HEK293 (cell line): ENCODE results near the gene NANOS3.
A peak's percentile ranks its signal among the peaks of the same experiment; 100 is the strongest.

ENCODE experiments used
- CTCF ChIA-PET: fragments of 350-600 bp; formaldehyde crosslinking; extraction: SDS; loops from one replicate; lab custom pipeline; 2021; ENCODE audit warnings: antibody characterized with exemption; lab: Yijun Ruan, JAX
- POLR2A ChIA-PET: fragments of 300-600 bp; formaldehyde crosslinking; extraction: SDS; loops from one replicate; lab custom pipeline; 2020; ENCODE audit warnings: antibody characterized with exemption, inconsistent platforms; lab: Yijun Ruan, JAX
- H3K27ac ChIP-seq: fragments of 200-500 bp; sonication (Bioruptor generic); 2 replicates; pipeline ENCODE4 v1.5.1; 2014; ENCODE audit warnings: low read depth, low read length, control low read depth, inconsistent platforms; ENCODE audit errors: extremely low read depth
- H3K36me3 ChIP-seq, 2 experiments: fragments of 200-500 bp in 1 of 2; sonication (Bioruptor generic) in 1 of 2; 1 replicate in 1 of 2; 2 replicates in 1 of 2; pipeline ENCODE4 v1.5.1; 2014 to 2017; ENCODE audit warnings: inconsistent platforms in 2 of 2, low read length in 2 of 2; ENCODE audit not compliant: control insufficient read depth in 2 of 2, insufficient read depth in 1 of 2
- H3K4me1 ChIP-seq: fragments of 200-500 bp; sonication (Bioruptor generic); 2 replicates; pipeline ENCODE4 v1.5.1; 2014; ENCODE audit warnings: mild to moderate bottlenecking, low read length, inconsistent platforms; ENCODE audit not compliant: control insufficient read depth, insufficient read depth
- H3K4me3 ChIP-seq: 2 replicates; pipeline ENCODE4 v1.5.1; 2011; ENCODE audit warnings: low read depth, mild to moderate bottlenecking, control low read depth, low read length, moderate library complexity
- H3K9me3 ChIP-seq: fragments of 200-500 bp; sonication (Bioruptor generic); 2 replicates; pipeline ENCODE4 v1.5.1; 2014; ENCODE audit warnings: low read depth, low read length, inconsistent platforms; ENCODE audit not compliant: control insufficient read depth, insufficient read depth
- BCL11A ChIP-seq: fragments of 450-650 bp; formaldehyde crosslinking; IDR thresholded peaks from 2 replicates; pipeline ENCODE4 v1.5.1; 2016; ENCODE audit warnings: low read depth, missing biosample characterization, missing genetic modification characterization
- GLIS2 ChIP-seq: fragments of 450-650 bp; formaldehyde crosslinking; IDR thresholded peaks from 2 replicates; pipeline ENCODE4 v1.5.1; 2016; ENCODE audit warnings: missing biosample characterization, missing genetic modification characterization
- KLF9 ChIP-seq: fragments of 450-650 bp; formaldehyde crosslinking; IDR thresholded peaks from 2 replicates; pipeline ENCODE4 v1.5.1; 2016; ENCODE audit warnings: missing biosample characterization, missing genetic modification characterization, low read depth
- SP7 ChIP-seq: fragments of 450-650 bp; formaldehyde crosslinking; IDR thresholded peaks from 2 replicates; pipeline ENCODE4 v1.5.1; 2016; ENCODE audit warnings: missing biosample characterization, missing genetic modification characterization
- YY1 ChIP-seq: fragments of 450-650 bp; formaldehyde crosslinking; IDR thresholded peaks from 2 replicates; pipeline ENCODE4 v1.5.1; 2018; ENCODE audit warnings: missing biosample characterization, missing genetic modification characterization
- ZBTB1 ChIP-seq: fragments of 450-650 bp; formaldehyde crosslinking; IDR thresholded peaks from 2 replicates; pipeline ENCODE4 v1.5.1; 2016; ENCODE audit warnings: missing biosample characterization, missing genetic modification characterization
- ZBTB17 ChIP-seq: fragments of 450-650 bp; formaldehyde crosslinking; IDR thresholded peaks from 2 replicates; pipeline ENCODE4 v1.5.1; 2016; ENCODE audit warnings: missing biosample characterization, missing genetic modification characterization
- ZBTB20 ChIP-seq: fragments of 450-650 bp; formaldehyde crosslinking; IDR thresholded peaks from 2 replicates; pipeline ENCODE4 v1.5.1; 2016; ENCODE audit warnings: missing biosample characterization, missing genetic modification characterization
- ZFHX2 ChIP-seq: fragments of 450-650 bp; formaldehyde crosslinking; conservative IDR thresholded peaks from 2 replicates; pipeline ENCODE4 v1.5.1; 2016; ENCODE audit warnings: missing biosample characterization, missing genetic modification characterization
- ZIC2 ChIP-seq: fragments of 450-650 bp; formaldehyde crosslinking; IDR thresholded peaks from 2 replicates; pipeline ENCODE4 v1.5.1; 2016; ENCODE audit warnings: missing biosample characterization, missing genetic modification characterization
- ZNF184 ChIP-seq: fragments of 450-650 bp; IDR thresholded peaks from 2 replicates; pipeline ENCODE4 v1.5.1; 2018; ENCODE audit warnings: missing biosample characterization, mild to moderate bottlenecking, missing genetic modification characterization
- ZNF24 ChIP-seq: fragments of 450-650 bp; formaldehyde crosslinking; IDR thresholded peaks from 2 replicates; pipeline ENCODE4 v1.5.1; 2016; ENCODE audit warnings: missing biosample characterization, missing genetic modification characterization
- ZNF335 ChIP-seq: fragments of 450-650 bp; formaldehyde crosslinking; conservative IDR thresholded peaks from 2 replicates; pipeline ENCODE4 v1.5.1; 2016; ENCODE audit warnings: missing biosample characterization, missing genetic modification characterization
- ZNF394 ChIP-seq: fragments of 450-650 bp; formaldehyde crosslinking; IDR thresholded peaks from 2 replicates; pipeline ENCODE4 v1.5.1; 2016; ENCODE audit warnings: missing biosample characterization, missing genetic modification characterization, mild to moderate bottlenecking, moderate library complexity, borderline replicate concordance
- ZNF416 ChIP-seq: fragments of 450-650 bp; formaldehyde crosslinking; IDR thresholded peaks from 2 replicates; pipeline ENCODE4 v1.5.1; 2016; ENCODE audit warnings: missing biosample characterization, missing genetic modification characterization
- ZNF548 ChIP-seq: fragments of 450-650 bp; formaldehyde crosslinking; IDR thresholded peaks from 2 replicates; pipeline ENCODE4 v1.5.1; 2016; ENCODE audit warnings: missing biosample characterization, missing genetic modification characterization
- ZNF560 ChIP-seq: fragments of 450-650 bp; formaldehyde crosslinking; IDR thresholded peaks from 2 replicates; pipeline ENCODE4 v1.5.1; 2017; ENCODE audit warnings: missing biosample characterization, missing genetic modification characterization, borderline replicate concordance
- ZNF629 ChIP-seq: fragments of 450-650 bp; formaldehyde crosslinking; IDR thresholded peaks from 2 replicates; pipeline ENCODE4 v1.5.1; 2017; ENCODE audit warnings: missing biosample characterization, missing genetic modification characterization
- ZNF654 ChIP-seq: fragments of 450-650 bp; formaldehyde crosslinking; IDR thresholded peaks from 2 replicates; pipeline ENCODE4 v1.5.1; 2016; ENCODE audit warnings: low read depth, missing biosample characterization, missing genetic modification characterization
- ZNF660 ChIP-seq: fragments of 450-650 bp; IDR thresholded peaks from 2 replicates; pipeline ENCODE4 v1.5.1; 2018; ENCODE audit warnings: missing biosample characterization, mild to moderate bottlenecking, missing genetic modification characterization
- ZNF670 ChIP-seq: fragments of 450-650 bp; formaldehyde crosslinking; IDR thresholded peaks from 2 replicates; pipeline ENCODE4 v1.5.1; 2016; ENCODE audit warnings: missing biosample characterization, missing genetic modification characterization, low read depth
- ZNF843 ChIP-seq: fragments of 450-650 bp; formaldehyde crosslinking; IDR thresholded peaks from 2 replicates; pipeline ENCODE4 v1.5.1; 2016; ENCODE audit warnings: missing biosample characterization, missing genetic modification characterization
- TF ChIP-seq, protein P1 (sequence below): fragments of 450-650 bp; formaldehyde crosslinking; IDR thresholded peaks from 2 replicates; pipeline ENCODE4 v1.5.1; 2016; ENCODE audit warnings: missing biosample characterization, missing genetic modification characterization
- TF ChIP-seq, protein P2 (sequence below): fragments of 450-650 bp; formaldehyde crosslinking; IDR thresholded peaks from 2 replicates; pipeline ENCODE4 v1.5.1; 2016; ENCODE audit warnings: missing biosample characterization, missing genetic modification characterization
- TF ChIP-seq, protein P3 (sequence below): fragments of 450-650 bp; formaldehyde crosslinking; IDR thresholded peaks from 2 replicates; pipeline ENCODE4 v1.5.1; 2016; ENCODE audit warnings: missing biosample characterization, missing genetic modification characterization
- TF ChIP-seq, protein P4 (sequence below): fragments of 450-650 bp; formaldehyde crosslinking; IDR thresholded peaks from 2 replicates; pipeline ENCODE4 v1.5.1; 2016; ENCODE audit warnings: missing biosample characterization, missing genetic modification characterization
- TF ChIP-seq, protein P5 (sequence below): fragments of 450-650 bp; formaldehyde crosslinking; optimal IDR thresholded peaks from 2 replicates; pipeline ENCODE3; 2016; ENCODE audit warnings: missing biosample characterization, mild to moderate bottlenecking, missing genetic modification characterization

Gene NANOS3

DNA sequence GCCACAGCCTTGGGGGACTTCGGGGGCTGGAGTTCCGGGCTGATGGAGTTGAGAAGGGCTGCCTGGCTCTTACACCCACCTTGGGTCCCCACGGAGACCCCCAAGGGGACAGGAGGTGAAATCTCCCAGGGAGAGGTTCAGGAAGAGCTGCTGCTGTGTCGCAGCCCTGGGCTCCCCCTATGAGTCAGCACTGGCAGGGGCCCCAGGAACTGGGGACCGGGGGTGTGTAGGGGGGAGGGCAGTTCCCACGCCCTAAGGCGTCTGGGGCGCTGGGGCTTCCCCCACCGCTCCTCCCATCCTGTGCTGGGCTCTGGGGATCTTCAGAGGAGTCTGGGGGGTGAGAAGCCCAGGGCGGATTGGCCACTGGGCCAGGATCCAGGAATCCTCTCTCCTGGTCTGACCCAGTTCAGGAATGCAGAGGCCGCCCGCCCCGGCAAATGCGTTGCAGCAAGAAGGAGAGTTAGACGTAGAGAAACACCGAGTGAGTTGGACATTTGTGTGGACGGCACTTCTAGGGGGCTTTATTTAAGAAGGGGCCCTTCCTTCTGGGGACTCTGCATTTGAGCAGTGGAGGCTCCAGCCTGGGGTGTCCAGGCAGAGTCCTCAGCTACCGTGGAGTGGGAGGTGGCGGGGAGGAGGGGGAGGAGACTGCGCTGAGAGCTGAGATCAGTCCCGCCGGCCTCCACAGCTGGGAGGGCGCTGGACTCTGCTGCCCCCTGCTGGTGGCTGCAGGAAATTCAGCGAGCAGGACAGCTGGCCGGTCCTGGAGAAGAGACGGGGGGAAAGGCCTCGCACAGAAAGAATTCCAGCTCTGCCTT lies 15.0 kb upstream of the NANOS3 start:
- ChIA-PET POLR2A (interaction anchor here (0.7 to 2.5 kb wide), 15 partner anchors 10 to 272 kb away, joined by 3 to 19 read pairs (median 7); partner anchors contain the start of genes C19orf53, MRI1 and ZSWIM4), CTCF (interaction anchor here (0.5 to 3.9 kb wide), 39 partner anchors 9 to 278 kb away, joined by 3 to 45 read pairs (median 5); partner anchors contain the start of genes C19orf53 and ZSWIM4)
- Histone ChIP-seq H3K4me1 (no peaks in the 10 kb centered on the region; the same call in 1 of the 2 replicates), H3K27ac (no peak overlapping the region; the same call in 1 of the 2 replicates), H3K36me3 (no peaks in the 10 kb centered on the region), H3K4me3 (peak overlapping the region; percentile 39), H3K9me3 (no peaks in the 10 kb centered on the region)
- TF ChIP-seq, protein P1, sequence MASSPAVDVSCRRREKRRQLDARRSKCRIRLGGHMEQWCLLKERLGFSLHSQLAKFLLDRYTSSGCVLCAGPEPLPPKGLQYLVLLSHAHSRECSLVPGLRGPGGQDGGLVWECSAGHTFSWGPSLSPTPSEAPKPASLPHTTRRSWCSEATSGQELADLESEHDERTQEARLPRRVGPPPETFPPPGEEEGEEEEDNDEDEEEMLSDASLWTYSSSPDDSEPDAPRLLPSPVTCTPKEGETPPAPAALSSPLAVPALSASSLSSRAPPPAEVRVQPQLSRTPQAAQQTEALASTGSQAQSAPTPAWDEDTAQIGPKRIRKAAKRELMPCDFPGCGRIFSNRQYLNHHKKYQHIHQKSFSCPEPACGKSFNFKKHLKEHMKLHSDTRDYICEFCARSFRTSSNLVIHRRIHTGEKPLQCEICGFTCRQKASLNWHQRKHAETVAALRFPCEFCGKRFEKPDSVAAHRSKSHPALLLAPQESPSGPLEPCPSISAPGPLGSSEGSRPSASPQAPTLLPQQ (tag by site-specific recombination) = peak; percentile 46; the same call in 1 of the 2 replicates
- TF ChIP-seq, protein P2, sequence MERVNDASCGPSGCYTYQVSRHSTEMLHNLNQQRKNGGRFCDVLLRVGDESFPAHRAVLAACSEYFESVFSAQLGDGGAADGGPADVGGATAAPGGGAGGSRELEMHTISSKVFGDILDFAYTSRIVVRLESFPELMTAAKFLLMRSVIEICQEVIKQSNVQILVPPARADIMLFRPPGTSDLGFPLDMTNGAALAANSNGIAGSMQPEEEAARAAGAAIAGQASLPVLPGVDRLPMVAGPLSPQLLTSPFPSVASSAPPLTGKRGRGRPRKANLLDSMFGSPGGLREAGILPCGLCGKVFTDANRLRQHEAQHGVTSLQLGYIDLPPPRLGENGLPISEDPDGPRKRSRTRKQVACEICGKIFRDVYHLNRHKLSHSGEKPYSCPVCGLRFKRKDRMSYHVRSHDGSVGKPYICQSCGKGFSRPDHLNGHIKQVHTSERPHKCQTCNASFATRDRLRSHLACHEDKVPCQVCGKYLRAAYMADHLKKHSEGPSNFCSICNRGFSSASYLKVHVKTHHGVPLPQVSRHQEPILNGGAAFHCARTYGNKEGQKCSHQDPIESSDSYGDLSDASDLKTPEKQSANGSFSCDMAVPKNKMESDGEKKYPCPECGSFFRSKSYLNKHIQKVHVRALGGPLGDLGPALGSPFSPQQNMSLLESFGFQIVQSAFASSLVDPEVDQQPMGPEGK (tag by site-specific recombination) = peak; percentile 73
- TF ChIP-seq ZNF184 = peak; percentile 30; the same call in 1 of the 2 replicates
- TF ChIP-seq YY1 (tag by site-specific recombination) = no peak
- 0 out of 2 replicates have a peak, but pooled peaks have one; percentile 36 for TF ChIP-seq ZNF24 (tag by site-specific recombination)
- TF ChIP-seq ZNF660 (tag by site-specific recombination) = peak; percentile 68; the same call in 1 of the 2 replicates
- TF ChIP-seq ZNF629 (tag by site-specific recombination) = peak; percentile 37; the same call in 1 of the 2 replicates
- no peak for TF ChIP-seq ZNF560 (tag by site-specific recombination)
- TF ChIP-seq ZNF548 = no peak
- peak; percentile 74 for TF ChIP-seq GLIS2 (tag by site-specific recombination)
- TF ChIP-seq, protein P3, sequence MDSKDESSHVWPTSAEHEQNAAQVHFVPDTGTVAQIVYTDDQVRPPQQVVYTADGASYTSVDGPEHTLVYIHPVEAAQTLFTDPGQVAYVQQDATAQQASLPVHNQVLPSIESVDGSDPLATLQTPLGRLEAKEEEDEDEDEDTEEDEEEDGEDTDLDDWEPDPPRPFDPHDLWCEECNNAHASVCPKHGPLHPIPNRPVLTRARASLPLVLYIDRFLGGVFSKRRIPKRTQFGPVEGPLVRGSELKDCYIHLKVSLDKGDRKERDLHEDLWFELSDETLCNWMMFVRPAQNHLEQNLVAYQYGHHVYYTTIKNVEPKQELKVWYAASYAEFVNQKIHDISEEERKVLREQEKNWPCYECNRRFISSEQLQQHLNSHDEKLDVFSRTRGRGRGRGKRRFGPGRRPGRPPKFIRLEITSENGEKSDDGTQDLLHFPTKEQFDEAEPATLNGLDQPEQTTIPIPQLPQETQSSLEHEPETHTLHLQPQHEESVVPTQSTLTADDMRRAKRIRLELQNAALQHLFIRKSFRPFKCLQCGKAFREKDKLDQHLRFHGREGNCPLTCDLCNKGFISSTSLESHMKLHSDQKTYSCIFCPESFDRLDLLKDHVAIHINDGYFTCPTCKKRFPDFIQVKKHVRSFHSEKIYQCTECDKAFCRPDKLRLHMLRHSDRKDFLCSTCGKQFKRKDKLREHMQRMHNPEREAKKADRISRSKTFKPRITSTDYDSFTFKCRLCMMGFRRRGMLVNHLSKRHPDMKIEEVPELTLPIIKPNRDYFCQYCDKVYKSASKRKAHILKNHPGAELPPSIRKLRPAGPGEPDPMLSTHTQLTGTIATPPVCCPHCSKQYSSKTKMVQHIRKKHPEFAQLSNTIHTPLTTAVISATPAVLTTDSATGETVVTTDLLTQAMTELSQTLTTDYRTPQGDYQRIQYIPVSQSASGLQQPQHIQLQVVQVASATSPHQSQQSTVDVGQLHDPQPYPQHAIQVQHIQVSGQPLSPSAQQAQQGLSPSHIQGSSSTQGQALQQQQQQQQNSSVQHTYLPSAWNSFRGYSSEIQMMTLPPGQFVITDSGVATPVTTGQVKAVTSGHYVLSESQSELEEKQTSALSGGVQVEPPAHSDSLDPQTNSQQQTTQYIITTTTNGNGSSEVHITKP (tag by site-specific recombination) = peak; percentile 91
- no peak for TF ChIP-seq ZNF416 (tag by site-specific recombination)
- TF ChIP-seq ZBTB1 (tag by site-specific recombination) = no peak
- TF ChIP-seq ZIC2 = peak; percentile 68
- TF ChIP-seq ZBTB17 (tag by site-specific recombination) = peak; percentile 81
- TF ChIP-seq, protein P4, sequence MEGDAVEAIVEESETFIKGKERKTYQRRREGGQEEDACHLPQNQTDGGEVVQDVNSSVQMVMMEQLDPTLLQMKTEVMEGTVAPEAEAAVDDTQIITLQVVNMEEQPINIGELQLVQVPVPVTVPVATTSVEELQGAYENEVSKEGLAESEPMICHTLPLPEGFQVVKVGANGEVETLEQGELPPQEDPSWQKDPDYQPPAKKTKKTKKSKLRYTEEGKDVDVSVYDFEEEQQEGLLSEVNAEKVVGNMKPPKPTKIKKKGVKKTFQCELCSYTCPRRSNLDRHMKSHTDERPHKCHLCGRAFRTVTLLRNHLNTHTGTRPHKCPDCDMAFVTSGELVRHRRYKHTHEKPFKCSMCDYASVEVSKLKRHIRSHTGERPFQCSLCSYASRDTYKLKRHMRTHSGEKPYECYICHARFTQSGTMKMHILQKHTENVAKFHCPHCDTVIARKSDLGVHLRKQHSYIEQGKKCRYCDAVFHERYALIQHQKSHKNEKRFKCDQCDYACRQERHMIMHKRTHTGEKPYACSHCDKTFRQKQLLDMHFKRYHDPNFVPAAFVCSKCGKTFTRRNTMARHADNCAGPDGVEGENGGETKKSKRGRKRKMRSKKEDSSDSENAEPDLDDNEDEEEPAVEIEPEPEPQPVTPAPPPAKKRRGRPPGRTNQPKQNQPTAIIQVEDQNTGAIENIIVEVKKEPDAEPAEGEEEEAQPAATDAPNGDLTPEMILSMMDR (tag by site-specific recombination) = peak; percentile 95
- peak; percentile 99 for TF ChIP-seq ZBTB20 (tag by site-specific recombination)
- peak; percentile 94 for TF ChIP-seq ZNF654 (tag by site-specific recombination)
- TF ChIP-seq BCL11A (tag by site-specific recombination) = peak; percentile 71; the same call in 1 of the 2 replicates
- TF ChIP-seq ZNF843 (tag by site-specific recombination) = 0 out of 2 replicates have a peak, but pooled peaks have one; percentile 34
- TF ChIP-seq, protein P5, sequence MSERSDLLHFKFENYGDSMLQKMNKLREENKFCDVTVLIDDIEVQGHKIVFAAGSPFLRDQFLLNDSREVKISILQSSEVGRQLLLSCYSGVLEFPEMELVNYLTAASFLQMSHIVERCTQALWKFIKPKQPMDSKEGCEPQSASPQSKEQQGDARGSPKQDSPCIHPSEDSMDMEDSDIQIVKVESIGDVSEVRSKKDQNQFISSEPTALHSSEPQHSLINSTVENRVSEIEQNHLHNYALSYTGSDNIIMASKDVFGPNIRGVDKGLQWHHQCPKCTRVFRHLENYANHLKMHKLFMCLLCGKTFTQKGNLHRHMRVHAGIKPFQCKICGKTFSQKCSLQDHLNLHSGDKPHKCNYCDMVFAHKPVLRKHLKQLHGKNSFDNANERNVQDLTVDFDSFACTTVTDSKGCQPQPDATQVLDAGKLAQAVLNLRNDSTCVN (tag by site-specific recombination) = peak; percentile 23
- peak; percentile 72 for TF ChIP-seq ZFHX2 (tag by site-specific recombination)
- TF ChIP-seq ZNF670 (tag by site-specific recombination) = no peak
- TF ChIP-seq SP7 (tag by site-specific recombination) = peak; percentile 69
- TF ChIP-seq ZNF335 = peak; percentile 97
- peak; percentile 57; the same call in 1 of the 2 replicates for TF ChIP-seq ZNF394 (tag by site-specific recombination)
- peak; percentile 56; the same call in 1 of the 2 replicates for TF ChIP-seq KLF9
